ENCODE data around the gene NQO2.
"Not testable (repeated sequence)": the region's sequence is repeated elsewhere in the genome, so short reads cannot be mapped to it uniquely, and the experiment has no call there.

The NQO2 gene

GRCh38 chr6:3001146-3001772, 1.6 kb downstream of the NQO2 start:
- H3K4me3 ChIP-seq (ENCODE audit: low read depth, low read length) = no peak overlapping the region
- TF ChIP-seq, protein P1, sequence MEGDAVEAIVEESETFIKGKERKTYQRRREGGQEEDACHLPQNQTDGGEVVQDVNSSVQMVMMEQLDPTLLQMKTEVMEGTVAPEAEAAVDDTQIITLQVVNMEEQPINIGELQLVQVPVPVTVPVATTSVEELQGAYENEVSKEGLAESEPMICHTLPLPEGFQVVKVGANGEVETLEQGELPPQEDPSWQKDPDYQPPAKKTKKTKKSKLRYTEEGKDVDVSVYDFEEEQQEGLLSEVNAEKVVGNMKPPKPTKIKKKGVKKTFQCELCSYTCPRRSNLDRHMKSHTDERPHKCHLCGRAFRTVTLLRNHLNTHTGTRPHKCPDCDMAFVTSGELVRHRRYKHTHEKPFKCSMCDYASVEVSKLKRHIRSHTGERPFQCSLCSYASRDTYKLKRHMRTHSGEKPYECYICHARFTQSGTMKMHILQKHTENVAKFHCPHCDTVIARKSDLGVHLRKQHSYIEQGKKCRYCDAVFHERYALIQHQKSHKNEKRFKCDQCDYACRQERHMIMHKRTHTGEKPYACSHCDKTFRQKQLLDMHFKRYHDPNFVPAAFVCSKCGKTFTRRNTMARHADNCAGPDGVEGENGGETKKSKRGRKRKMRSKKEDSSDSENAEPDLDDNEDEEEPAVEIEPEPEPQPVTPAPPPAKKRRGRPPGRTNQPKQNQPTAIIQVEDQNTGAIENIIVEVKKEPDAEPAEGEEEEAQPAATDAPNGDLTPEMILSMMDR (IDR thresholded peaks at IDR 0.05; ENCODE audit: borderline replicate concordance, insufficient read depth, low read depth, low read length) = no peak

DNA sequence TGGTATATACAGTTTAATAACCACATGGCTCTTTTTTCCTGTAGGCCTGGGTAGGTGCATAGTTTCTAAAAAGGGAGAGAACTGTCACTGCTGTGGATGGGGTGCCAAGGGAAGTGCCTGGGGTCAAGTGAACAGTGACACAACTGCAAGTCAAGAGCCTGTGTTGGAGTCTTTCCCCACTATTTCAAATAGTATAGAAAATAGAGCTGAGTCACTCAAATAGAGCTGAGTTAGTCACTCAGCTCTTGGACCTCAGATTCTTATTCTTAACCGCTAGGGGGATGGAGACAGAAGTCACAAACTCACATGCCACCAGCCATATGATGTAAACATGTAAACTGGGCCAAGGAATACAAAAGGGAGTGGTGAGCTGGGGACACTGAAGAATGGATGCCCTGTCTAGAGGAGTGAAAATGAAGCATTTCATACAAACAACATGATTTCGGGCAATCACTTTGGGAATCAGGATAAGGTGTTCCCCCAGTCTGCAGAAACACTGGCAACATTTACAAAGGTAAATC, 2.1 kb downstream of the NQO2 start:
- TF ChIP-seq, protein P1 (IDR thresholded peaks at IDR 0.05; ENCODE audit: borderline replicate concordance, insufficient read depth, low read depth, low read length) = peak; percentile 53; the same call in 1 of the 2 replicates
- no peak overlapping the region for H3K4me3 ChIP-seq (ENCODE audit: low read depth, low read length)

- H3K4me3 ChIP-seq (ENCODE audit: low read depth, low read length) = not testable (repeated sequence)
Measured at GRCh38 chr6:3003226-3003625, 3.5 kb downstream of the NQO2 start.

- TF ChIP-seq, protein P1 (IDR thresholded peaks at IDR 0.05; ENCODE audit: borderline replicate concordance, insufficient read depth, low read depth, low read length) = no peak
- H3K4me3 ChIP-seq (ENCODE audit: low read depth, low read length) = no peak overlapping the region
Measured at GRCh38 chr6:3005077-3005476, 5.4 kb downstream of the NQO2 start.

- TF ChIP-seq, protein P1 (IDR thresholded peaks at IDR 0.05; ENCODE audit: borderline replicate concordance, insufficient read depth, low read depth, low read length) = no peak
- no peak overlapping the region for H3K4me3 ChIP-seq (ENCODE audit: low read depth, low read length)
Measured at GRCh38 chr6:3005874-3006273, 6.2 kb downstream of the NQO2 start.

DNA sequence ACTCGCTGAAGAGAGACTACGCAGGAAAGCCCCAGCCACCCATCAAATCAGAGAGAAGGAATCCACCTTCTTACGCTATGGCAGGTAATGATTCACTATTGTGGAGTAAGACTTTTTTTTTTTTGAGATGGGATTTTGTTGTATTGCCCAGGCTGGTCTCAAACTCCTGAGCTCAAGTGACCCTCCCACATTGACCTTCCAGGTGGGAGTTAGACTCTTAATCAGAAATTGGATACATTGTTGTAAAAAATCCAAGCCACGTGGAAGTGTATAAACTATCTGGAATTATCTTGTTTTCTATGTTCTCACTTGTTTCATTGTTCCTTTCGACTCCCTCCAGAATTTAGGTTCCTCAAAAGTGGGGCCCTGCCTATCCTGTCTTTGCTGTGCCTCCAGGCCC, 6.8 kb downstream of the NQO2 start:
- TF ChIP-seq, protein P1 (IDR thresholded peaks at IDR 0.05; ENCODE audit: borderline replicate concordance, insufficient read depth, low read depth, low read length) = no peak
- no peak overlapping the region for H3K4me3 ChIP-seq (ENCODE audit: low read depth, low read length)

- TF ChIP-seq, protein P1 (IDR thresholded peaks at IDR 0.05; ENCODE audit: borderline replicate concordance, insufficient read depth, low read depth, low read length) = no peak
Measured at GRCh38 chr6:3007571-3007970, 7.9 kb downstream of the NQO2 start.

GRCh38 chr6:3008712-3009265, 9.1 kb downstream of the NQO2 start:
- not testable (repeated sequence) for H3K4me3 ChIP-seq (ENCODE audit: low read depth, low read length)

More at GRCh38 chr6:3007571-3007970, 7.9 kb downstream of the NQO2 start:
- H3K4me3 ChIP-seq (ENCODE audit: low read depth, low read length) = no peak overlapping the region

All from GM12875 (cell line).